ENCODE results near the gene SRMS. TPM values are rescaled to one million over a fixed set of nuclear protein-coding genes. Genes with fewer than 3 reads are reported as not detected.

The SRMS gene
- total and polyA plus RNA-seq, 2 of the 13 experiments (the other 11 are each of a cell fraction or from before 2014, with no cell fraction given): not detected

DNA sequence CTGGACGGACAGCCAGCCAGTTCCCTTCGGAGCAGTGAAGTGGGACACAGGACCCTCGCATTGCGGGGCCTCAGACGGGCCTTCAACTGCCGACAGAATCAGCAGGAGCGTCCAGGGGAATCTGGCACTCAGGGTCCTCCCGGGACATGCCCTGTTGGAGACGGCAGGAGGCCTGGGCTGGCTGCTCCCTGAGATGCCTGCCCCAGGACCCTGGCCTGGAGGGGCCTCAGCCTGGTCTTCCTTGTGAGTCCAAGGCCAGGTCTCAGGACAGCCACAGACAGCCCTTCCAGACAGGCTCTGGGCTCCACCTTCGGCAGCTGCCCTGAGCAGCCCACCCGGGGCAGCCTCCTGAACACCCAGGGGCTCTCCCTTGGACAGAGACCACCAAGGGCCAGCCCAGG is 41.1 kb upstream of the SRMS start:
- H3K27ac ChIP-seq (ENCODE audit: extremely low read length, insufficient read depth, low read length): no peak overlapping the region
- no peak for TF ChIP-seq GTF2F1 (IDR thresholded peaks at IDR 0.05; ENCODE audit: low read length)
- TF ChIP-seq NRL (CRISPR knock-in tag; IDR thresholded peaks at IDR 0.05; ENCODE audit: borderline replicate concordance): 0 out of 2 replicates have a peak, but pooled peaks have one; percentile 55
- no peak for TF ChIP-seq MED13 (CRISPR knock-in tag; IDR thresholded peaks at IDR 0.05)
- TF ChIP-seq ZNF598 (CRISPR knock-in tag; IDR thresholded peaks at IDR 0.05; ENCODE audit: borderline replicate concordance): 0 out of 2 replicates have a peak, but pooled peaks have one; percentile 39
- TF ChIP-seq SIN3A (IDR thresholded peaks at IDR 0.05; ENCODE audit: borderline replicate concordance, low read depth, low read length): no peak
- TF ChIP-seq ZNF674 (CRISPR knock-in tag; IDR thresholded peaks at IDR 0.05; ENCODE audit: low read depth): no peak
- TF ChIP-seq ZNF225 (CRISPR knock-in tag; IDR thresholded peaks at IDR 0.05): 0 out of 2 replicates have a peak, but pooled peaks have one; percentile 17
- TF ChIP-seq, protein P1, sequence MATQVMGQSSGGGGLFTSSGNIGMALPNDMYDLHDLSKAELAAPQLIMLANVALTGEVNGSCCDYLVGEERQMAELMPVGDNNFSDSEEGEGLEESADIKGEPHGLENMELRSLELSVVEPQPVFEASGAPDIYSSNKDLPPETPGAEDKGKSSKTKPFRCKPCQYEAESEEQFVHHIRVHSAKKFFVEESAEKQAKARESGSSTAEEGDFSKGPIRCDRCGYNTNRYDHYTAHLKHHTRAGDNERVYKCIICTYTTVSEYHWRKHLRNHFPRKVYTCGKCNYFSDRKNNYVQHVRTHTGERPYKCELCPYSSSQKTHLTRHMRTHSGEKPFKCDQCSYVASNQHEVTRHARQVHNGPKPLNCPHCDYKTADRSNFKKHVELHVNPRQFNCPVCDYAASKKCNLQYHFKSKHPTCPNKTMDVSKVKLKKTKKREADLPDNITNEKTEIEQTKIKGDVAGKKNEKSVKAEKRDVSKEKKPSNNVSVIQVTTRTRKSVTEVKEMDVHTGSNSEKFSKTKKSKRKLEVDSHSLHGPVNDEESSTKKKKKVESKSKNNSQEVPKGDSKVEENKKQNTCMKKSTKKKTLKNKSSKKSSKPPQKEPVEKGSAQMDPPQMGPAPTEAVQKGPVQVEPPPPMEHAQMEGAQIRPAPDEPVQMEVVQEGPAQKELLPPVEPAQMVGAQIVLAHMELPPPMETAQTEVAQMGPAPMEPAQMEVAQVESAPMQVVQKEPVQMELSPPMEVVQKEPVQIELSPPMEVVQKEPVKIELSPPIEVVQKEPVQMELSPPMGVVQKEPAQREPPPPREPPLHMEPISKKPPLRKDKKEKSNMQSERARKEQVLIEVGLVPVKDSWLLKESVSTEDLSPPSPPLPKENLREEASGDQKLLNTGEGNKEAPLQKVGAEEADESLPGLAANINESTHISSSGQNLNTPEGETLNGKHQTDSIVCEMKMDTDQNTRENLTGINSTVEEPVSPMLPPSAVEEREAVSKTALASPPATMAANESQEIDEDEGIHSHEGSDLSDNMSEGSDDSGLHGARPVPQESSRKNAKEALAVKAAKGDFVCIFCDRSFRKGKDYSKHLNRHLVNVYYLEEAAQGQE (IDR thresholded peaks at IDR 0.05; ENCODE audit: borderline replicate concordance in 1 of 2, low read depth in 1 of 2, low read length in 2 of 2): no peak
- no peak for TF ChIP-seq ZNF644 (CRISPR knock-in tag; IDR thresholded peaks at IDR 0.05; ENCODE audit: low read depth)
- no peak for TF ChIP-seq RBFOX2 (IDR thresholded peaks at IDR 0.05; ENCODE audit: low read depth, low read length)
- 0 out of 2 replicates have a peak, but pooled peaks have one; percentile 32 for TF ChIP-seq ZNF891 (CRISPR knock-in tag; IDR thresholded peaks at IDR 0.05)
- TF ChIP-seq, protein P2, sequence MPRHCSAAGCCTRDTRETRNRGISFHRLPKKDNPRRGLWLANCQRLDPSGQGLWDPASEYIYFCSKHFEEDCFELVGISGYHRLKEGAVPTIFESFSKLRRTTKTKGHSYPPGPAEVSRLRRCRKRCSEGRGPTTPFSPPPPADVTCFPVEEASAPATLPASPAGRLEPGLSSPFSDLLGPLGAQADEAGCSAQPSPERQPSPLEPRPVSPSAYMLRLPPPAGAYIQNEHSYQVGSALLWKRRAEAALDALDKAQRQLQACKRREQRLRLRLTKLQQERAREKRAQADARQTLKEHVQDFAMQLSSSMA (CRISPR knock-in tag; IDR thresholded peaks at IDR 0.05): no peak
- TF ChIP-seq, protein P3, sequence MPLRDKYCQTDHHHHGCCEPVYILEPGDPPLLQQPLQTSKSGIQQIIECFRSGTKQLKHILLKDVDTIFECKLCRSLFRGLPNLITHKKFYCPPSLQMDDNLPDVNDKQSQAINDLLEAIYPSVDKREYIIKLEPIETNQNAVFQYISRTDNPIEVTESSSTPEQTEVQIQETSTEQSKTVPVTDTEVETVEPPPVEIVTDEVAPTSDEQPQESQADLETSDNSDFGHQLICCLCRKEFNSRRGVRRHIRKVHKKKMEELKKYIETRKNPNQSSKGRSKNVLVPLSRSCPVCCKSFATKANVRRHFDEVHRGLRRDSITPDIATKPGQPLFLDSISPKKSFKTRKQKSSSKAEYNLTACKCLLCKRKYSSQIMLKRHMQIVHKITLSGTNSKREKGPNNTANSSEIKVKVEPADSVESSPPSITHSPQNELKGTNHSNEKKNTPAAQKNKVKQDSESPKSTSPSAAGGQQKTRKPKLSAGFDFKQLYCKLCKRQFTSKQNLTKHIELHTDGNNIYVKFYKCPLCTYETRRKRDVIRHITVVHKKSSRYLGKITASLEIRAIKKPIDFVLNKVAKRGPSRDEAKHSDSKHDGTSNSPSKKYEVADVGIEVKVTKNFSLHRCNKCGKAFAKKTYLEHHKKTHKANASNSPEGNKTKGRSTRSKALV (CRISPR knock-in tag; IDR thresholded peaks at IDR 0.05): no peak
- TF ChIP-seq RXRB (CRISPR knock-in tag; IDR thresholded peaks at IDR 0.05; ENCODE audit: borderline replicate concordance): no peak
- TF ChIP-seq, protein P4, sequence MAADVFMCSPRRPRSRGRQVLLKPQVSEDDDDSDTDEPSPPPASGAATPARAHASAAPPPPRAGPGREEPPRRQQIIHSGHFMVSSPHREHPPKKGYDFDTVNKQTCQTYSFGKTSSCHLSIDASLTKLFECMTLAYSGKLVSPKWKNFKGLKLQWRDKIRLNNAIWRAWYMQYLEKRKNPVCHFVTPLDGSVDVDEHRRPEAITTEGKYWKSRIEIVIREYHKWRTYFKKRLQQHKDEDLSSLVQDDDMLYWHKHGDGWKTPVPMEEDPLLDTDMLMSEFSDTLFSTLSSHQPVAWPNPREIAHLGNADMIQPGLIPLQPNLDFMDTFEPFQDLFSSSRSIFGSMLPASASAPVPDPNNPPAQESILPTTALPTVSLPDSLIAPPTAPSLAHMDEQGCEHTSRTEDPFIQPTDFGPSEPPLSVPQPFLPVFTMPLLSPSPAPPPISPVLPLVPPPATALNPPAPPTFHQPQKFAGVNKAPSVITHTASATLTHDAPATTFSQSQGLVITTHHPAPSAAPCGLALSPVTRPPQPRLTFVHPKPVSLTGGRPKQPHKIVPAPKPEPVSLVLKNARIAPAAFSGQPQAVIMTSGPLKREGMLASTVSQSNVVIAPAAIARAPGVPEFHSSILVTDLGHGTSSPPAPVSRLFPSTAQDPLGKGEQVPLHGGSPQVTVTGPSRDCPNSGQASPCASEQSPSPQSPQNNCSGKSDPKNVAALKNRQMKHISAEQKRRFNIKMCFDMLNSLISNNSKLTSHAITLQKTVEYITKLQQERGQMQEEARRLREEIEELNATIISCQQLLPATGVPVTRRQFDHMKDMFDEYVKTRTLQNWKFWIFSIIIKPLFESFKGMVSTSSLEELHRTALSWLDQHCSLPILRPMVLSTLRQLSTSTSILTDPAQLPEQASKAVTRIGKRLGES (CRISPR knock-in tag; IDR thresholded peaks at IDR 0.05; ENCODE audit: borderline replicate concordance): no peak

More for the DNA sequence above, 41.1 kb upstream of the SRMS start:
- Histone ChIP-seq H3K4me1 (ENCODE audit: insufficient read depth, low read length) (peaks cover 18% of the 10 kb centered on the region), H3K27me3 (ENCODE audit: control insufficient read depth in 1 of 2, insufficient read depth in 2 of 2, low read length in 2 of 2) (peaks cover 0 to 3% of the 10 kb centered on the region in 2 experiments; a peak in 1 of 5 replicates), H3K4me2 (ENCODE audit: low read depth, low read length) (no peak overlapping the region), H3K36me3 (replicated peaks in 1 of 2; ENCODE audit: control insufficient read depth in 1 of 2, insufficient read depth in 2 of 2, low read length in 2 of 2) (peaks cover 15 to 18% of the 10 kb centered on the region in 2 experiments; a peak in 4 of 5 replicates), H3K9ac (ENCODE audit: insufficient read depth, low read depth, low read length) (no peak overlapping the region), H3K79me2 (ENCODE audit: insufficient read depth, low read length) (no peaks in the 10 kb centered on the region), H2AFZ (ENCODE audit: low read length) (no peak overlapping the region), H3K9me3 (ENCODE audit: low read length) (no peaks in the 10 kb centered on the region), H3K4me3 (replicated peaks in 1 of 3; ENCODE audit: insufficient read depth in 1 of 3, low read depth in 2 of 3, low read length in 3 of 3) (no peak overlapping the region), H4K20me1 (ENCODE audit: insufficient read depth, low read length) (no peaks in the 10 kb centered on the region)
- FAIRE-seq: no peak
- no TSS peak for BruUV-seq (replicated peaks)
- POLR2A ChIA-PET: interaction anchor here (1.0 to 1.3 kb wide), 2 partner anchors 15 to 39 kb away, joined by 4 read pairs; partner anchors contain the start of genes GMEB2 and HELZ2
- peak; percentile 6; the same call in 1 of the 3 replicates for ATAC-seq
- intact Hi-C loops (cut with micrococcal nuclease; ENCODE audit: unreplicated experiment) (no loop called here), in situ Hi-C loops (cut with HindIII; ENCODE audit: extremely low pct_ligation_motif_present, low pct_unique_long_range_greater_than_20kb) (no loop called here)
- 99% methylated on average over 7 of the region's 11 CpGs for WGBS (ENCODE audit: low lambda C conversion rate)
- CTCF ChIA-PET (ENCODE audit: low intra/inter-chr PET ratio, low total read pairs): no interaction called here
- no peak for DNase-seq (ENCODE audit: low spot score)
